ENCODE measurements around the gene IZUMO1.
"Not testable (repeated sequence)": the region's sequence is repeated elsewhere in the genome, so short reads cannot be mapped to it uniquely, and the experiment has no call there.

Gene IZUMO1

GRCh38 chr19:48711106-48711662 lies 35.5 kb downstream of the IZUMO1 start:
- no peak for DNase-seq

- no peak for DNase-seq
Observed at GRCh38 chr19:48708471-48708870, 38.2 kb downstream of the IZUMO1 start.

GRCh38 chr19:48705431-48705830 lies 41.3 kb downstream of the IZUMO1 start:
- no peak for DNase-seq

DNA sequence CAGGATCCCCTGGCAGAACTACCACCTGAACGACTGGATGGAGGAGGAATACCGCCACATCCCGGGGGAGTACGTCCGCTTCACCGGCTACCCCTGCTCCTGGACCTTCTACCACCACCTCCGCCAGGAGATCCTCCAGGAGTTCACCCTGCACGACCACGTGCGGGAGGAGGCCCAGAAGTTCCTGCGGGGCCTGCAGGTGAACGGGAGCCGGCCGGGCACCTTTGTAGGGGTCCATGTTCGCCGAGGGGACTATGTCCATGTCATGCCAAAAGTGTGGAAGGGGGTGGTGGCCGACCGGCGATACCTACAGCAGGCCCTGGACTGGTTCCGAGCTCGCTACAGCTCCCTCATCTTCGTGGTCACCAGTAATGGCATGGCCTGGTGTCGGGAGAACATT lies 43.4 kb downstream of the IZUMO1 start:
- no peak for DNase-seq

GRCh38 chr19:48702701-48703100 lies 44.0 kb downstream of the IZUMO1 start:
- DNase-seq = no peak

GRCh38 chr19:48698046-48698445 lies 48.7 kb downstream of the IZUMO1 start:
- no peak for DNase-seq

DNA sequence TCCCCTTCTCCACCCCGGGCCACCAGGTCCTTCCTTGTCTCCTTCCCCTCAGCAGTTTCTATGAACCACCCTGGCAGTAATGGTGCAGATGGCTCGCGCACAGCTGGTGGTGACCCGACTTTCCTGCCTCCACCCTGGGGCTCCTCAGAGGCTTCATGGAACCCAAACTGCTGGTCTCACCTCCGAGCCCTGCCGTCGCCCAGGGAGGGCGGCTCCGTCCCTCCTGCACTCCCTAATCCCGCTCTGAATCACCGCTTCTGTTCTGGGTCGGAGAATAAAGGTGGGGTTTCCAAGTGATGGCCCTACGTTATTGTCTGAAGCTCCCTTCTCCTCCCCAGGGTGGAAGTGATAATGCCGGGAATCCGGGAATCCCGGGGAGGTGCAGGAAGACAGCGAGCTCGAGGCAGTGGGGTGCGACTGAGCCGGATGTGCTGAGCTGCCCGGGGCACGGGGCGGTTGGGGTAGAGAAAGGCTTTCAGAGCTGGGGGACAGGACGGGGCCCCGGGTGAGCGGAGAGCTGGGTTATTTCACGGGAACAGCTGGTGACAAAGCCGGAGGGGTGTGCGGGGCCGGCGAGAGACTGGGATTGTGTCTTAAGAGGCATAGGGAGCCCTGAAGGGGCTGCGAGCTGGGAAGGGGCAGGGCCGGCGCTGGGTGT lies 50.2 kb downstream of the IZUMO1 start:
- DNase-seq = peak in 1 of 2 donors; percentile 13

GRCh38 chr19:48695743-48696352 lies 50.9 kb downstream of the IZUMO1 start, which contains the start of gene FUT2:
TSS of gene FUT2 (plus strand) at chr19:48695971. CDS start at chr19:48702957, 6,986 bp downstream.
- DNase-seq = no peak

- DNase-seq = not testable (repeated sequence)
Observed at GRCh38 chr19:48693629-48694028, 53.1 kb downstream of the IZUMO1 start.

Data from CD4-positive, alpha-beta T cell treated with Interferon alpha-2 for 1 hour (primary cell).